ENCODE data around the gene TMEM82. TPM values are rescaled to one million over a fixed set of nuclear protein-coding genes. Genes with fewer than 3 reads are reported as not detected.

Gene TMEM82
- total RNA-seq, result not detected in 2 replicates

GRCh38 chr1:15742339-15742801 is at the start of gene TMEM82:
TSS of gene TMEM82 (plus strand) at chr1:15742499. CDS start at chr1:15742560, 61 bp downstream.

GRCh38 chr1:15736038-15736891 is 6.0 kb upstream of the TMEM82 start, which contains the start of gene SLC25A34:
TSS of gene SLC25A34 (plus strand) at chr1:15736258. CDS start at chr1:15736486, 228 bp downstream.

DNA sequence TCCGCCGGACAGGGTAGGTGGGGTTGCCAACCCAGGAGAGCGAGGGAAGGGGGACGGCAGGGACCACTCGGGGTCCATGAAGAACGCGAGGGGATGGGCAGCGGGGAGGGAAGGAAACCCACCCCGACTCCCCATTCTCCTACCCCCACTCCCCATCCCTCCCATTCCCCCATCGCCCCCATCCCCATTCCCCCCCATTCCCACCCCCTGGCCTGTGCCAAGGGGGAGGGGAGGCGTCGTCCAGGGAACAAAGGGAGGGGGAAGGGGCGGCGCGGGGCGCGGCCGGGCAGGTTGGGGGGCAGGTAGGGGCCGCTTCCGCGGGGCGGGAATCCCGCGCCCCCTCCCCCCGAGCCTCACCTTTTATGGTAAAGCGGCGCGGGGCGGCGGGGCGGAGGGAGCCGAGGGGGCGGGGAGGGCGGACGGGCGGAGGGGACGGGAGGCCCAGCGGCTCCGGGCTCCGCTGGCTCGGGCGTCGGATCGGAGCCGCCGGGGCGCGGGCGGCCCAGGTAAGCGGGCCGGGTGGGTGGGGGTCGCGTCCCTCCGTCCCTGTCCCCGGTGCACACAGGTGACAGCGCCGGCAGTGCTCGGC is 16.1 kb downstream of the TMEM82 start, which contains the start of gene FBLIM1:
FBLIM1 (plus strand) TSS at position 453 of the 589 bp plus-strand sequence. CDS start 6,189 bp downstream, outside the sequence.

Other genes with a start within 250 kb of the TMEM82 start
- 19.0 and 26.9 TPM in 2 replicates for gene CASP9, start 218.3 kb upstream of the TMEM82 start, total RNA-seq
- gene DNAJC16, start 215.7 kb upstream of the TMEM82 start, total RNA-seq, result 16.1 and 20.5 TPM in 2 replicates
- gene AGMAT, start 157.4 kb upstream of the TMEM82 start, total RNA-seq, result 4.3 and 9.7 TPM in 2 replicates
- gene DDI2, start 125.0 kb upstream of the TMEM82 start, total RNA-seq, result 5.5 and 6.6 TPM in 2 replicates
- 35.2 and 46.8 TPM in 2 replicates for gene PLEKHM2, start 58.2 kb upstream of the TMEM82 start, total RNA-seq
- not detected in 2 replicates for gene SLC25A34, start 6.2 kb upstream of the TMEM82 start, total RNA-seq
- gene FBLIM1, start 16.3 kb downstream of the TMEM82 start, total RNA-seq, result 80.5 and 94.0 TPM in 2 replicates
- gene UQCRHL, start 65.2 kb downstream of the TMEM82 start, total RNA-seq, result 1.2 and 2.8 TPM in 2 replicates
- 2.9 and 9.2 TPM in 2 replicates for gene SPEN, start 105.2 kb downstream of the TMEM82 start, total RNA-seq
- gene ZBTB17, start 233.6 kb downstream of the TMEM82 start, total RNA-seq, result 15.8 and 20.8 TPM in 2 replicates